Neural crest cell (in vitro differentiated cells): Measurements from ENCODE around the gene SH3BP1. TPM values are rescaled to one million over a fixed set of nuclear protein-coding genes. Genes with fewer than 3 reads are reported as not detected.
"Not testable (repeated sequence)": the region's sequence is repeated elsewhere in the genome, so short reads cannot be mapped to it uniquely, and the experiment has no call there.

Experiments
- DNase-seq: peaks from one replicate; pipeline ENCODE4 v3.0.0; 2021; ENCODE audit warnings: low read depth, mixed read lengths, low spot score
- H3K27ac Mint-ChIP-seq: one replicate; pipeline ENCODE4 v1.8.0; 2021; ENCODE audit warnings: mild to moderate bottlenecking, mixed read lengths; ENCODE audit not compliant: unreplicated experiment
- H3K27me3 Mint-ChIP-seq: 2 replicates; pipeline ENCODE4 v1.8.0; 2021; ENCODE audit warnings: low read depth, mild to moderate bottlenecking, mixed read lengths
- H3K36me3 Mint-ChIP-seq: 2 replicates; pipeline ENCODE4 v1.8.0; 2021; ENCODE audit warnings: low read depth, mild to moderate bottlenecking, mixed read lengths
- H3K4me1 Mint-ChIP-seq: 2 replicates; pipeline ENCODE4 v1.8.0; 2021; ENCODE audit warnings: mixed read lengths
- H3K4me3 Mint-ChIP-seq: one replicate; pipeline ENCODE4 v1.8.0; 2021; ENCODE audit warnings: mild to moderate bottlenecking, mixed read lengths
- H3K9me3 Mint-ChIP-seq: 2 replicates; pipeline ENCODE4 v1.8.0; 2021; ENCODE audit warnings: mixed read lengths
- CTCF ChIP-seq: fragments of 200-600 bp; sonication (generic); conservative IDR thresholded peaks from 2 replicates; pipeline ENCODE4 v1.5.0; 2021; ENCODE audit warnings: antibody characterized with exemption, mild to moderate bottlenecking
- total RNA-seq: library from RNA; stranded (reverse); gene quantifications from 2 replicates; pipeline ENCODE4 v1.2.1, GENCODE V29; 2021

The SH3BP1 gene
- total RNA-seq, 1 donor from 2014 or later: 36.4 TPM

GRCh38 chr22:37690407-37690806, 50.9 kb downstream of the SH3BP1 start:
- no peaks in the 10 kb centered on the region for H3K27me3 Mint-ChIP-seq
- no peak overlapping the region for H3K27ac Mint-ChIP-seq
- H3K9me3 Mint-ChIP-seq: no peaks in the 10 kb centered on the region
- no peak for DNase-seq
- H3K4me3 Mint-ChIP-seq: peak overlapping the region; percentile 75
- peaks cover 23% of the 10 kb centered on the region for H3K4me1 Mint-ChIP-seq
- no peak for TF ChIP-seq CTCF
- peaks cover 3% of the 10 kb centered on the region for H3K36me3 Mint-ChIP-seq

- Mint-ChIP-seq H3K27ac (no peak overlapping the region), H3K4me1 (peaks cover 23% of the 10 kb centered on the region), H3K36me3 (peaks cover 5% of the 10 kb centered on the region), H3K4me3 (no peak overlapping the region), H3K27me3 (no peaks in the 10 kb centered on the region), H3K9me3 (no peaks in the 10 kb centered on the region)
- TF ChIP-seq CTCF: no peak
- DNase-seq: no peak
Measured at GRCh38 chr22:37690901-37691504, 51.5 kb downstream of the SH3BP1 start.

GRCh38 chr22:37692627-37693285, 53.3 kb downstream of the SH3BP1 start:
- Mint-ChIP-seq H3K9me3 (no peaks in the 10 kb centered on the region), H3K4me1 (peaks cover 20% of the 10 kb centered on the region), H3K36me3 (peaks cover 5% of the 10 kb centered on the region), H3K27me3 (no peaks in the 10 kb centered on the region), H3K27ac (no peak overlapping the region), H3K4me3 (no peak overlapping the region)
- no peak for DNase-seq
- no peak for TF ChIP-seq CTCF

- H3K4me1 Mint-ChIP-seq: peaks cover 17% of the 10 kb centered on the region
- H3K4me3 Mint-ChIP-seq, H3K27me3 Mint-ChIP-seq, DNase-seq, H3K9me3 Mint-ChIP-seq, H3K27ac Mint-ChIP-seq, H3K36me3 Mint-ChIP-seq: not testable (repeated sequence)
Measured at GRCh38 chr22:37694131-37694530, 54.7 kb downstream of the SH3BP1 start.

- not testable (repeated sequence) for H3K9me3 Mint-ChIP-seq, H3K27me3 Mint-ChIP-seq, DNase-seq, H3K36me3 Mint-ChIP-seq
- peaks cover 17% of the 10 kb centered on the region for H3K4me1 Mint-ChIP-seq
- peak overlapping the region; percentile 81 for H3K27ac Mint-ChIP-seq
- H3K4me3 Mint-ChIP-seq: peak overlapping the region; percentile 89
Measured at GRCh38 chr22:37696260-37696656, 56.8 kb downstream of the SH3BP1 start.

GRCh38 chr22:37696657-37697537, 57.4 kb downstream of the SH3BP1 start, which contains the start of gene TRIOBP:
Gene TRIOBP, plus strand, starts transcription at chr22:37697048. Its CDS starts 4,318 bp downstream, at chr22:37701366.
- peak; percentile 95 for DNase-seq
- TF ChIP-seq CTCF: peak; percentile 63
- H3K4me1 Mint-ChIP-seq: peaks cover 17% of the 10 kb centered on the region
- H3K36me3 Mint-ChIP-seq: peaks cover 2% of the 10 kb centered on the region
- no peaks in the 10 kb centered on the region for H3K27me3 Mint-ChIP-seq
- H3K27ac Mint-ChIP-seq: peak within 1 kb of the TSS; percentile 84
- H3K9me3 Mint-ChIP-seq: no peaks in the 10 kb centered on the region
- H3K4me3 Mint-ChIP-seq: peak within 1 kb of the TSS; percentile 89
